GM23338 (cell line): Measurements from ENCODE around the gene RSL24D1. TPM values are rescaled to one million over a fixed set of nuclear protein-coding genes. Genes with fewer than 3 reads are reported as not detected.

Experiments
- ATAC-seq: fragments of 200-7000 bp; cut with Tn5 transposase; 3 replicates; pipeline ENCODE4 v1.9.1; 2020
- DNase-seq: peaks from one replicate; pipeline ENCODE4 v3.0.0-alpha.2; 2015; ENCODE audit warnings: low spot score
- H2AFZ ChIP-seq: fragments of 200-600 bp; sonication (generic); 2 replicates; pipeline ENCODE4 v1.8.0; 2016; ENCODE audit warnings: antibody characterized with exemption, mild to moderate bottlenecking, moderate library complexity
- H3F3A ChIP-seq: fragments of 200-600 bp; sonication (generic); replicated peaks from 2 replicates; pipeline ENCODE4 v1.8.0; 2017; ENCODE audit warnings: antibody characterized with exemption, mixed run types, low read depth
- H3K27ac ChIP-seq: fragments of 200-600 bp; sonication (generic); 2 replicates; pipeline ENCODE4 v1.6.1; 2016; ENCODE audit warnings: low read depth
- H3K27me3 ChIP-seq: fragments of 200-600 bp; sonication (generic); 2 replicates; pipeline ENCODE4 v1.8.0; 2016; ENCODE audit warnings: mild to moderate bottlenecking, mixed run types, moderate library complexity; ENCODE audit not compliant: insufficient read depth
- H3K36me3 ChIP-seq: fragments of 200-600 bp; sonication (generic); 2 replicates; pipeline ENCODE4 v1.8.0; 2016; ENCODE audit warnings: mild to moderate bottlenecking; ENCODE audit not compliant: insufficient read depth
- H3K4me1 ChIP-seq: fragments of 200-600 bp; sonication (generic); 2 replicates; pipeline ENCODE4 v1.8.0; 2016; ENCODE audit warnings: mild to moderate bottlenecking, moderate library complexity; ENCODE audit not compliant: insufficient read depth
- H3K4me2 ChIP-seq: fragments of 200-600 bp; sonication (generic); 2 replicates; pipeline ENCODE4 v1.7.1; 2017; ENCODE audit warnings: mixed run types
- H3K4me3 ChIP-seq: fragments of 200-600 bp; sonication (generic); 2 replicates; pipeline ENCODE4 v1.6.1; 2016; ENCODE audit warnings: mixed run types
- H3K79me2 ChIP-seq: fragments of 200-600 bp; sonication (generic); replicated peaks from 2 replicates; pipeline ENCODE4 v1.8.0; 2017; ENCODE audit warnings: mild to moderate bottlenecking; ENCODE audit not compliant: insufficient read depth
- H3K9me2 ChIP-seq: fragments of 200-600 bp; sonication (generic); 2 replicates; pipeline ENCODE4 v1.8.0; 2017; ENCODE audit not compliant: insufficient read depth
- H4K20me1 ChIP-seq: fragments of 200-600 bp; sonication (generic); replicated peaks from 2 replicates; pipeline ENCODE4 v1.8.0; 2017; ENCODE audit warnings: mild to moderate bottlenecking; ENCODE audit not compliant: insufficient read depth
- H3K27ac Mint-ChIP-seq: 2 replicates; pipeline ENCODE4 v1.8.0; 2020; ENCODE audit warnings: inconsistent platforms, mild to moderate bottlenecking, moderate library complexity, mixed read lengths
- H3K27me3 Mint-ChIP-seq: 3 replicates; pipeline ENCODE4 v1.8.0; 2022; ENCODE audit warnings: low read depth, mild to moderate bottlenecking, moderate library complexity, mixed read lengths, inconsistent platforms; ENCODE audit not compliant: insufficient read depth, poor library complexity
- H3K36me3 Mint-ChIP-seq: 3 replicates; pipeline ENCODE4 v1.8.0; 2021; ENCODE audit warnings: low read depth, mild to moderate bottlenecking, inconsistent platforms, moderate library complexity, mixed read lengths
- H3K4me1 Mint-ChIP-seq: 3 replicates; pipeline ENCODE4 v1.8.0; 2020; ENCODE audit warnings: mild to moderate bottlenecking, inconsistent platforms, mixed read lengths
- H3K4me3 Mint-ChIP-seq: 3 replicates; pipeline ENCODE4 v1.8.0; 2021; ENCODE audit warnings: moderate library complexity, mild to moderate bottlenecking, inconsistent platforms, mixed read lengths
- H3K9me3 Mint-ChIP-seq: 3 replicates; pipeline ENCODE4 v1.8.0; 2020; ENCODE audit warnings: moderate library complexity, mild to moderate bottlenecking, inconsistent platforms, mixed read lengths
- CREB1 ChIP-seq: fragments of 250-450 bp; sonication (Bioruptor Pico); IDR thresholded peaks from 2 replicates; pipeline ENCODE4 v1.5.0; 2020; ENCODE audit warnings: low read depth, mild to moderate bottlenecking, moderate library complexity
- ETS1 ChIP-seq: IDR thresholded peaks from 2 replicates; pipeline ENCODE4 v1.6.1; 2016; ENCODE audit warnings: antibody characterized with exemption
- EZH2 ChIP-seq: fragments of 200-600 bp; sonication (generic); IDR thresholded peaks from one replicate; pipeline ENCODE4 v1.8.0; 2017; ENCODE audit warnings: antibody characterized with exemption, mild to moderate bottlenecking, low read depth; ENCODE audit not compliant: unreplicated experiment
- EZH2phosphoT487 ChIP-seq: fragments of 200-600 bp; sonication (generic); IDR thresholded peaks from one replicate; pipeline ENCODE4 v1.8.1; 2018; ENCODE audit warnings: antibody characterized with exemption; ENCODE audit not compliant: unreplicated experiment
- JUNB ChIP-seq: IDR thresholded peaks from one replicate; pipeline ENCODE4 v1.6.1; 2016; ENCODE audit warnings: antibody characterized with exemption; ENCODE audit not compliant: unreplicated experiment
- NANOG ChIP-seq: IDR thresholded peaks from 2 replicates; pipeline ENCODE4 v1.6.1; 2016; ENCODE audit warnings: antibody characterized with exemption, borderline replicate concordance
- POLR2AphosphoS5 ChIP-seq: IDR thresholded peaks from 2 replicates; pipeline ENCODE4 v1.6.1; 2016; ENCODE audit warnings: antibody characterized with exemption, low read depth
- STAT1 ChIP-seq: IDR thresholded peaks from one replicate; pipeline ENCODE4 v1.6.1; 2016; ENCODE audit warnings: antibody characterized with exemption; ENCODE audit not compliant: unreplicated experiment
- ZNF114 ChIP-seq: fragments of 250-450 bp; sonication (Bioruptor Pico); IDR thresholded peaks from 2 replicates; pipeline ENCODE4 v1.5.0; 2020; ENCODE audit warnings: mild to moderate bottlenecking, moderate library complexity
- ZNF331 ChIP-seq: fragments of 250-450 bp; sonication (Bioruptor Pico); IDR thresholded peaks from 2 replicates; pipeline ENCODE4 v1.5.0; 2020; ENCODE audit warnings: low read depth, mild to moderate bottlenecking, moderate library complexity
- polyA plus RNA-seq: library from polyadenylated mRNA; unstranded; fragments of >200 nt; fragmentation: Nextera tagmentation; extraction: Ambion mirVana; gene quantifications from 2 replicates; pipeline ENCODE4 v1.2.1, GENCODE V29; 2016
- total RNA-seq: library from RNA; depleted of rRNA; stranded (reverse); fragments of >200 nt; shearing (Covaris generic); gene quantifications from 2 replicates; pipeline ENCODE4 v1.2.3, GENCODE V29; 2014
- TF ChIP-seq, protein P1 (sequence below): fragments of 250-450 bp; sonication (Bioruptor Pico); IDR thresholded peaks from 2 replicates; pipeline ENCODE4 v1.5.0; 2020; ENCODE audit warnings: mild to moderate bottlenecking, moderate library complexity
- TF ChIP-seq, protein P2 (sequence below), 2 experiments: fragments of 200-600 bp in 1 of 2; sonication (generic) in 1 of 2; conservative IDR thresholded peaks; 2 replicates each; pipeline versions ENCODE4 v1.5.1 to v1.6.1; 2016 to 2017; ENCODE audit warnings: antibody characterized with exemption in 2 of 2, low read depth in 2 of 2, mild to moderate bottlenecking in 2 of 2, moderate library complexity in 1 of 2
- TF ChIP-seq, protein P3 (sequence below): IDR thresholded peaks from one replicate; pipeline ENCODE4 v1.6.1; 2018; ENCODE audit warnings: antibody characterized with exemption; ENCODE audit not compliant: unreplicated experiment

Gene RSL24D1
- total and polyA plus RNA-seq, 2 experiments from 2014 or later, result 125 to 201 TPM

- H3K4me2 ChIP-seq, result peak overlapping the region; percentile 87
- peaks cover 28% of the 10 kb centered on the region for H4K20me1 ChIP-seq
- H3K36me3 Mint-ChIP-seq, result peaks cover 23% of the 10 kb centered on the region
- H2AFZ ChIP-seq, result 0 out of 2 replicates have a peak overlapping the region, but pooled peaks have one; percentile 6
- no peaks in the 10 kb centered on the region for H3K9me2 ChIP-seq
- no peak for DNase-seq
- H3K27ac Mint-ChIP-seq, result no peak overlapping the region
- no peaks in the 10 kb centered on the region for H3K27me3 ChIP-seq
- H3K4me1 ChIP-seq, result peaks cover 12% of the 10 kb centered on the region
- H3K36me3 ChIP-seq, result peaks cover 12% of the 10 kb centered on the region; the same call in 1 of the 2 replicates
- H3K4me3 Mint-ChIP-seq, result no peak overlapping the region
- H3K79me2 ChIP-seq, result peaks cover 57% of the 10 kb centered on the region
- TF ChIP-seq, protein P1, sequence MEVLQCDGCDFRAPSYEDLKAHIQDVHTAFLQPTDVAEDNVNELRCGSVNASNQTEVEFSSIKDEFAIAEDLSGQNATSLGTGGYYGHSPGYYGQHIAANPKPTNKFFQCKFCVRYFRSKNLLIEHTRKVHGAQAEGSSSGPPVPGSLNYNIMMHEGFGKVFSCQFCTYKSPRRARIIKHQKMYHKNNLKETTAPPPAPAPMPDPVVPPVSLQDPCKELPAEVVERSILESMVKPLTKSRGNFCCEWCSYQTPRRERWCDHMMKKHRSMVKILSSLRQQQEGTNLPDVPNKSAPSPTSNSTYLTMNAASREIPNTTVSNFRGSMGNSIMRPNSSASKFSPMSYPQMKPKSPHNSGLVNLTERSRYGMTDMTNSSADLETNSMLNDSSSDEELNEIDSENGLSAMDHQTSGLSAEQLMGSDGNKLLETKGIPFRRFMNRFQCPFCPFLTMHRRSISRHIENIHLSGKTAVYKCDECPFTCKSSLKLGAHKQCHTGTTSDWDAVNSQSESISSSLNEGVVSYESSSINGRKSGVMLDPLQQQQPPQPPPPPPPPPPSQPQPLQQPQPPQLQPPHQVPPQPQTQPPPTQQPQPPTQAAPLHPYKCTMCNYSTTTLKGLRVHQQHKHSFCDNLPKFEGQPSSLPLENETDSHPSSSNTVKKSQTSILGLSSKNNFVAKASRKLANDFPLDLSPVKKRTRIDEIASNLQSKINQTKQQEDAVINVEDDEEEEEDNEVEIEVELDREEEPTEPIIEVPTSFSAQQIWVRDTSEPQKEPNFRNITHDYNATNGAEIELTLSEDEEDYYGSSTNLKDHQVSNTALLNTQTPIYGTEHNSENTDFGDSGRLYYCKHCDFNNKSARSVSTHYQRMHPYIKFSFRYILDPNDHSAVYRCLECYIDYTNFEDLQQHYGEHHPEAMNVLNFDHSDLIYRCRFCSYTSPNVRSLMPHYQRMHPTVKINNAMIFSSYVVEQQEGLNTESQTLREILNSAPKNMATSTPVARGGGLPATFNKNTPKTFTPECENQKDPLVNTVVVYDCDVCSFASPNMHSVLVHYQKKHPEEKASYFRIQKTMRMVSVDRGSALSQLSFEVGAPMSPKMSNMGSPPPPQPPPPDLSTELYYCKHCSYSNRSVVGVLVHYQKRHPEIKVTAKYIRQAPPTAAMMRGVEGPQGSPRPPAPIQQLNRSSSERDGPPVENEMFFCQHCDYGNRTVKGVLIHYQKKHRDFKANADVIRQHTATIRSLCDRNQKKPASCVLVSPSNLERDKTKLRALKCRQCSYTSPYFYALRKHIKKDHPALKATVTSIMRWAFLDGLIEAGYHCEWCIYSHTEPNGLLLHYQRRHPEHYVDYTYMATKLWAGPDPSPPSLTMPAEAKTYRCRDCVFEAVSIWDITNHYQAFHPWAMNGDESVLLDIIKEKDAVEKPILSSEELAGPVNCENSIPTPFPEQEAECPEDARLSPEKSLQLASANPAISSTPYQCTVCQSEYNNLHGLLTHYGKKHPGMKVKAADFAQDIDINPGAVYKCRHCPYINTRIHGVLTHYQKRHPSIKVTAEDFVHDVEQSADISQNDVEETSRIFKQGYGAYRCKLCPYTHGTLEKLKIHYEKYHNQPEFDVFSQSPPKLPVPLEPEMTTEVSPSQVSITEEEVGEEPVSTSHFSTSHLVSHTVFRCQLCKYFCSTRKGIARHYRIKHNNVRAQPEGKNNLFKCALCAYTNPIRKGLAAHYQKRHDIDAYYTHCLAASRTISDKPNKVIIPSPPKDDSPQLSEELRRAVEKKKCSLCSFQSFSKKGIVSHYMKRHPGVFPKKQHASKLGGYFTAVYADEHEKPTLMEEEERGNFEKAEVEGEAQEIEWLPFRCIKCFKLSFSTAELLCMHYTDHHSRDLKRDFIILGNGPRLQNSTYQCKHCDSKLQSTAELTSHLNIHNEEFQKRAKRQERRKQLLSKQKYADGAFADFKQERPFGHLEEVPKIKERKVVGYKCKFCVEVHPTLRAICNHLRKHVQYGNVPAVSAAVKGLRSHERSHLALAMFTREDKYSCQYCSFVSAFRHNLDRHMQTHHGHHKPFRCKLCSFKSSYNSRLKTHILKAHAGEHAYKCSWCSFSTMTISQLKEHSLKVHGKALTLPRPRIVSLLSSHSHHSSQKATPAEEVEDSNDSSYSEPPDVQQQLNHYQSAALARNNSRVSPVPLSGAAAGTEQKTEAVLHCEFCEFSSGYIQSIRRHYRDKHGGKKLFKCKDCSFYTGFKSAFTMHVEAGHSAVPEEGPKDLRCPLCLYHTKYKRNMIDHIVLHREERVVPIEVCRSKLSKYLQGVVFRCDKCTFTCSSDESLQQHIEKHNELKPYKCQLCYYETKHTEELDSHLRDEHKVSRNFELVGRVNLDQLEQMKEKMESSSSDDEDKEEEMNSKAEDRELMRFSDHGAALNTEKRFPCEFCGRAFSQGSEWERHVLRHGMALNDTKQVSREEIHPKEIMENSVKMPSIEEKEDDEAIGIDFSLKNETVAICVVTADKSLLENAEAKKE, result no peak
- TF ChIP-seq EZH2 (no peak), ZNF331 (CRISPR knock-in tag) (no peak), CREB1 (CRISPR knock-in tag) (no peak), ETS1 (no peak), POLR2AphosphoS5 (no peak), NANOG (no peak), ZNF114 (CRISPR knock-in tag) (no peak), STAT1 (no peak), JUNB (no peak), EZH2phosphoT487 (no peak)
- TF ChIP-seq, protein P2, sequence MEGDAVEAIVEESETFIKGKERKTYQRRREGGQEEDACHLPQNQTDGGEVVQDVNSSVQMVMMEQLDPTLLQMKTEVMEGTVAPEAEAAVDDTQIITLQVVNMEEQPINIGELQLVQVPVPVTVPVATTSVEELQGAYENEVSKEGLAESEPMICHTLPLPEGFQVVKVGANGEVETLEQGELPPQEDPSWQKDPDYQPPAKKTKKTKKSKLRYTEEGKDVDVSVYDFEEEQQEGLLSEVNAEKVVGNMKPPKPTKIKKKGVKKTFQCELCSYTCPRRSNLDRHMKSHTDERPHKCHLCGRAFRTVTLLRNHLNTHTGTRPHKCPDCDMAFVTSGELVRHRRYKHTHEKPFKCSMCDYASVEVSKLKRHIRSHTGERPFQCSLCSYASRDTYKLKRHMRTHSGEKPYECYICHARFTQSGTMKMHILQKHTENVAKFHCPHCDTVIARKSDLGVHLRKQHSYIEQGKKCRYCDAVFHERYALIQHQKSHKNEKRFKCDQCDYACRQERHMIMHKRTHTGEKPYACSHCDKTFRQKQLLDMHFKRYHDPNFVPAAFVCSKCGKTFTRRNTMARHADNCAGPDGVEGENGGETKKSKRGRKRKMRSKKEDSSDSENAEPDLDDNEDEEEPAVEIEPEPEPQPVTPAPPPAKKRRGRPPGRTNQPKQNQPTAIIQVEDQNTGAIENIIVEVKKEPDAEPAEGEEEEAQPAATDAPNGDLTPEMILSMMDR (conservative IDR thresholded peaks at IDR 0.05; ENCODE audit: low read depth in 2 of 2), result no peak
- TF ChIP-seq, protein P3, sequence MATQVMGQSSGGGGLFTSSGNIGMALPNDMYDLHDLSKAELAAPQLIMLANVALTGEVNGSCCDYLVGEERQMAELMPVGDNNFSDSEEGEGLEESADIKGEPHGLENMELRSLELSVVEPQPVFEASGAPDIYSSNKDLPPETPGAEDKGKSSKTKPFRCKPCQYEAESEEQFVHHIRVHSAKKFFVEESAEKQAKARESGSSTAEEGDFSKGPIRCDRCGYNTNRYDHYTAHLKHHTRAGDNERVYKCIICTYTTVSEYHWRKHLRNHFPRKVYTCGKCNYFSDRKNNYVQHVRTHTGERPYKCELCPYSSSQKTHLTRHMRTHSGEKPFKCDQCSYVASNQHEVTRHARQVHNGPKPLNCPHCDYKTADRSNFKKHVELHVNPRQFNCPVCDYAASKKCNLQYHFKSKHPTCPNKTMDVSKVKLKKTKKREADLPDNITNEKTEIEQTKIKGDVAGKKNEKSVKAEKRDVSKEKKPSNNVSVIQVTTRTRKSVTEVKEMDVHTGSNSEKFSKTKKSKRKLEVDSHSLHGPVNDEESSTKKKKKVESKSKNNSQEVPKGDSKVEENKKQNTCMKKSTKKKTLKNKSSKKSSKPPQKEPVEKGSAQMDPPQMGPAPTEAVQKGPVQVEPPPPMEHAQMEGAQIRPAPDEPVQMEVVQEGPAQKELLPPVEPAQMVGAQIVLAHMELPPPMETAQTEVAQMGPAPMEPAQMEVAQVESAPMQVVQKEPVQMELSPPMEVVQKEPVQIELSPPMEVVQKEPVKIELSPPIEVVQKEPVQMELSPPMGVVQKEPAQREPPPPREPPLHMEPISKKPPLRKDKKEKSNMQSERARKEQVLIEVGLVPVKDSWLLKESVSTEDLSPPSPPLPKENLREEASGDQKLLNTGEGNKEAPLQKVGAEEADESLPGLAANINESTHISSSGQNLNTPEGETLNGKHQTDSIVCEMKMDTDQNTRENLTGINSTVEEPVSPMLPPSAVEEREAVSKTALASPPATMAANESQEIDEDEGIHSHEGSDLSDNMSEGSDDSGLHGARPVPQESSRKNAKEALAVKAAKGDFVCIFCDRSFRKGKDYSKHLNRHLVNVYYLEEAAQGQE, result no peak
- peak overlapping the region; percentile 93; the same call in 1 of the 2 replicates for H3K27ac ChIP-seq
- H3F3A ChIP-seq, result no peaks in the 10 kb centered on the region
- no peak for ATAC-seq
- H3K9me3 Mint-ChIP-seq, result peaks cover 11% of the 10 kb centered on the region
- peaks cover 3% of the 10 kb centered on the region; the same call in 2 of the 3 replicates for H3K4me1 Mint-ChIP-seq
- no peaks in the 10 kb centered on the region for H3K27me3 Mint-ChIP-seq
- H3K4me3 ChIP-seq, result peak overlapping the region; percentile 93
Measured at GRCh38 chr15:55195996-55196395, 745 bp downstream of the RSL24D1 start.
